Inflammatory macrophage treated with lipopolysaccharide for 1 hour (primary cell): ENCODE data around the gene ZKSCAN8.
A peak's percentile ranks its signal among the peaks of the same experiment; 100 is the strongest.

Experiments
- DNase-seq, 2 donors: peaks; one replicate each; pipeline ENCODE4 v3.0.0-alpha.2; 2020 to 2022

ZKSCAN8 gene

DNA sequence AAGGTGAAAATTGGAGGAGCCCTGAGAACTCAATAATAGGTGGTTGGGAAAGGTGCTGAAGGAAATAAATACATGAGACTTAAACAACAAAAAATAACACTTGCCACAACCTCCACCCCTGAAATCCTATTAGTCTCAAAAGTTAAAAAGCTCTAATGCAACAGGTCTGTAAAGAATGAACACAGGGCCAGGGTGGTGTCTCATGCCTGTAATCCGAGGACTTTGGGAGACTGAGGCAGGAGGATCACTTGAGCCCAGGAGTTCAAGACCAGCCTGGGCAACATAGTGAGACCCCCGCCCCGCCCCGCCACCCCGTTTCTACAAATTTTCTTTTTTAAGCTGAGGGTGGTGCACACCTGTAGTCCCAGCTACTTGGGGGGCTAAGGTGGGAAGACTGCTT, 1.1 kb upstream of the ZKSCAN8 start:
- no peak for DNase-seq

GRCh38 chr6:28142446-28142845, 763 bp downstream of the ZKSCAN8 start:
- peak; percentile 23 to 43 for DNase-seq

- no peak for DNase-seq
Measured at GRCh38 chr6:28145231-28145630, 3.5 kb downstream of the ZKSCAN8 start.

DNA sequence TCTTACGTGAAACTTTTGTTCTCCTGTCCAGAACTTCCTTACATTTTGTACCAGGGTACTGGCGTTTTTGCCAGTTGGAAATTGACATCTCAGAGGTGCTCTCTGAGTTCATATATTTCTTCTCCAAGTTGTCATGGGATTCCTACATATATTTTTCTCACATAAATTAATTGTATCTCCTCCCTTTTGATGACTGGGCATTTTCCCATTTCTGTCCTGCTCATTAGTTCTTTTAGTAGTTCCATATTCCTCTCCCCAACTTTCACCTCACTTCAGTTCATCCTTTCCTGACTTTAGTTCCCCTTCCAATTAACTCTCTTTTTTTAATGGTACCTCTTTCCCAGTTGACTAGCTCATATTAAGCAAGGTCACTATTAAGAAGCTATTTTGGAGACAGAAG, 10.8 kb downstream of the ZKSCAN8 start:
- no peak for DNase-seq

DNA sequence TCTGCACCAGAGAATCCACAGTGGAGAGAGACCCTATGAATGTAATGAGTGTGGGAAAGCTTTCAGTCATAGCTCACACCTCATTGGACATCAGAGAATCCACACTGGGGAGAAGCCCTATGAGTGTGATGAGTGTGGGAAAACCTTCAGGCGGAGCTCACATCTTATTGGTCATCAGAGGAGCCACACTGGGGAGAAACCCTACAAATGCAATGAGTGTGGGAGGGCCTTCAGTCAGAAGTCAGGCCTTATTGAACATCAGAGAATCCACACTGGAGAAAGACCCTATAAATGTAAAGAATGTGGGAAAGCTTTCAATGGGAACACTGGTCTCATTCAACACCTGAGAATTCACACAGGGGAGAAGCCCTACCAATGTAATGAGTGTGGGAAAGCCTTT, 11.9 kb downstream of the ZKSCAN8 start:
- DNase-seq, result no peak

- DNase-seq, result no peak
Measured at GRCh38 chr6:28154357-28154756, 12.7 kb downstream of the ZKSCAN8 start.

DNA sequence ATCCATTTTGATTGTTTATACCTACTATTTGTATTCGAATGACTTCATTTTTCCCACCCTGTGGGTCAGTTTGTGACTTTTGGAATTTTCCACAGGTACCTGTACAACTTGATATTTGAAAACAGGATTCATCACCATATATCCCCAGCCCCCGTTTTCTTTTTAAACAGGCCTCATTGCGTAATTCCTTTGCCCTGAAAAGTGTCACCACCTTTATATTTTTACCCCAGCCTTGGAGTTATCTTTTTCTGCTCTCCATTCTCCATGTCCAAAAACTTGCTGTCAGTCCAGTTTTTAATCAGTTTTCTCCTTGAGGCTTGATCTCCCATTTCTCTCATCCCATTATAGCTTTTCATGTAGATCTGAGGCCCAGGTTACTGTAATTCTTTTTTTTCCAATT, 16.6 kb downstream of the ZKSCAN8 start:
- no peak for DNase-seq

GRCh38 chr6:28159029-28159607, 17.4 kb downstream of the ZKSCAN8 start:
- DNase-seq, result no peak

DNA sequence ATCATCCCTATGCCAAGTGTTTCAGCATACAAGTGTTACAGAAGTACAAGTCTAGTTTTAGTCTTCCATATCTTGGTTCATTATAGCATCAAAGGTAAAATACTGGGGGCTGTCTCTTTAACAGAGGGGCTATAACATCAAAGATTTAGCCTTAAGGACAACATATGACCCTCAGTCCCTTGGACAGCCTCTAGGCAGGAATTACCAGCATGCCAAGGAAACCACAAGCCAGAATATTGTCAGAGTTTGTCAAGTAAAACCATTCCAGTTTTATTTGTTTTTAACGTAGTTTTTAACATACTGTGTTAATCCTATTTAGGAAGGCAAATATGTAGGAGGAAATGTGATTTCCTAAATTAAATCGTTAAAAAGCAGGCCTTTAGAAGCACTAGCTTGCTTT, 18.6 kb downstream of the ZKSCAN8 start:
- DNase-seq, result no peak

DNA sequence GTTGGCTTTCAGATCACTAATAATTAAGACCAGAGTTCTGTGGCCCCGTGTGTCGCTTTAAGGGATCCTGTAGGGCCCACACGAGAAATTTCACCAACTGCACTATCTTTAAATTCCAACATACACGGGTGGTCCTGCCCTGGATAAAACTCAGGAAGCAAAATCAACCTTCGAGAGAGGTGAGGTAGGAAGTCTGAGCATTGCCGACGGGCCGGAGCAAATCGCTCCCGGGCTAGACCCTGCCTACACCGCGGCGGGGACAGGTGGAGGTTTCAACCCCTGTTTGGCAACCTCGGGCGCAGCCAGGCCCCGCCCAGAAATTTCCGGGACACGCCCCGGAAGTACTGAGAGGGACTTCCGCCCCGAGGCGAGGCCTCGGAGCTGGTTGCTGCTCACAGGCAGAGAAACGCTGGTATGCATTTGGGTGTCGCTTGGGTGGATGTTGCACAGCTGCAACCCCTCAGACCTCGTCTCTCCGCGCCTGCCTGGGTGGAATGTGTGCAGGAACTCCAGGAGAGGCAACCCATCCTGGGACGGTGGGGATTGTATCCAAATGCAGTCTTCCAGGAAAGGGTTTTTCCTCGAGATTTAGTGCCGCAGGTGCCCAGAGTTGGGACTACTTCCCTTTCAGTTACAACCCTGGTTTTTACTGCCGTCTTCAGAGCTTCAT, 19.9 kb downstream of the ZKSCAN8 start:
- peak; percentile 57 to 84 for DNase-seq

GRCh38 chr6:28165563-28165962, 23.9 kb downstream of the ZKSCAN8 start:
- DNase-seq, result no peak

DNA sequence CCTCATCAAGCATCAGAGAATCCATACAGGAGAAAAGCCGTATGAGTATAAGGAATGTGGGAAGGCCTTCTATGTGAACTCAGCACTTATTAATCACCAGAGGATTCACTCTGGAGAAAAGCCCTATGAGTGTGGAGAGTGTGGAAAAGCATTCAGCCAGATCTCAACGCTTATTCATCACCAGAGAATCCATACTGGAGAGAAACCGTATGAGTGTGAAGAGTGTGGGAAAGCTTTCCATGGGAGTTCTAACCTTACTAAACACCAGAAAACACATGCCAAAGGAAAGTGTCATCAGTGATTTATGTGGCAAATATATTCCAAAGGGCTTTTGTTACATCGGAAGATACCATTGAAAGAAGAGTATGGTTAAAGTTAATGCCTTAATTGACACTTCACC, 25.4 kb downstream of the ZKSCAN8 start:
- DNase-seq, result no peak

DNA sequence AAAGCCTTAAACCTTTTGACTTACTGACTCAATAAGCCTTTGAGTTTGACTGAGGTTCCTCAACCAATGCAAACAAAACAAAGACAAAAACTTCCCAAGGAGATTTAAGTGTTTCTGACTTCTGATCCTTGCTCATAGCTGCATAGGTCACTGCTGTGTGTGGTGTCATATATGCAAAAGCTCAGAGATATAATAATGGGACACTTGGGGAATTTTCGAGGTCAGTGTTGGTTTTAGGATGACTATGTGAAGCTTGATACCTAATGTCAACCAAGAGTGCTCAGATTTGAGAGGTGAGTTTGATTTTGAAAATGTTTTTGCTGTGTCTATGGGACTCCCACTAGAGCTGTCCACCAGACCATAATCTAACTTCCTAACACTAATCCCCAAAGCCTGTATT, 26.2 kb downstream of the ZKSCAN8 start:
- no peak for DNase-seq

DNA sequence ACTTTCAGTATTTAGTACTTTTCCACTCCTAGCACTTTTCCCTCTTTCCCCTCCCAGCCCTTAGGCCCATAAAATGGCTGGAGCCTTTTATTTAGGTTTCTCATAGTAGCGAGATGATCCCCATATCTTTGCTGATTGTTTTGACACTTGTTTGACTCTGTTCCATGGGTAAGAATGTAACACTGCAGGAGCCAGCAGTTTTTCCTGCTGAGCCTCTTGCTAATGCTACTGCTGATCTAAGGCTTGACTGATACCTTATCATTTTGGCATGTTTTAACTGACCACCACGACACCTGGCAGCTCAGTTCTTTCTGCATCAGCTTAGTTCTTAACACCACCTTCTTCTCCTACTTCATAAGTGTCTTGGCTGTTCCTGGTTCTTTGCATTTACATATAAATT, 29.6 kb downstream of the ZKSCAN8 start:
- DNase-seq, result no peak

DNA sequence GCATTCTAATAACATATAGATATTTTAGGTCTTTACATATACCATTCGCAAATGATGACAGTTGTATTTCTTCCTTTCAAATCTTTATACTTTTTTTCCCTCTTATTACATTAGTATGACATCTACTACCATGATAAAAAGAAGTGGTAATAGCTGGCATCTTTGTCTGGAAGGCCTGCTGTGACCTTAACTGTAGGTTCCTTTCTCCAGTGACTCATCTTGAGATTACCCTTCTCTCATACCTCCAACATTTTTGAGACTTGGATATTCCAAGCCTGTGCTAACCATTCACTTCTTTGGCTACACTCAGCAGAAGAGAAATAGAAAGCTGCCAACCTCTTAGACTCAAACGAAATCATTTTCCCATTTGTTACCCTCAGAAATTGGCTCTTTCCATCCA, 30.3 kb downstream of the ZKSCAN8 start:
- no peak for DNase-seq

- no peak for DNase-seq
Measured at GRCh38 chr6:28176373-28176772, 34.7 kb downstream of the ZKSCAN8 start.

DNA sequence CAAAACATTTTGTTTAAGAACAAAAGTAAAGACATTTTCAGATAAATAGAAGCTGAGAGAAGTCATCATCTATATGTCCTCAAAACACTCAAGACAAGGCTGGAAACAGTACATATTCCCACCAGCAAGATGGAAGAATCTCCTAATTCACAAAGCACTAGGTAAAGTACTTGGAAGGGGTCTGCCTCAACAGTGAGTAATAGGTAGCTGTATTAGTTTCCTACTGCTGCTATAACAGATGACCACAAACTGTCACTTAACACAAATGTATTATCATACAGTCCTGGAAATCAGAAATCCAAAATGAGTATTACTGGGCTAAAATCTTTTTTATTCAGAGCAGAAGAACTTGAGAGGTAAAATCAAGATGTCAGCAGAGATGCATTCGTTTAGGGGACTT, 40.6 kb downstream of the ZKSCAN8 start:
- no peak for DNase-seq

DNA sequence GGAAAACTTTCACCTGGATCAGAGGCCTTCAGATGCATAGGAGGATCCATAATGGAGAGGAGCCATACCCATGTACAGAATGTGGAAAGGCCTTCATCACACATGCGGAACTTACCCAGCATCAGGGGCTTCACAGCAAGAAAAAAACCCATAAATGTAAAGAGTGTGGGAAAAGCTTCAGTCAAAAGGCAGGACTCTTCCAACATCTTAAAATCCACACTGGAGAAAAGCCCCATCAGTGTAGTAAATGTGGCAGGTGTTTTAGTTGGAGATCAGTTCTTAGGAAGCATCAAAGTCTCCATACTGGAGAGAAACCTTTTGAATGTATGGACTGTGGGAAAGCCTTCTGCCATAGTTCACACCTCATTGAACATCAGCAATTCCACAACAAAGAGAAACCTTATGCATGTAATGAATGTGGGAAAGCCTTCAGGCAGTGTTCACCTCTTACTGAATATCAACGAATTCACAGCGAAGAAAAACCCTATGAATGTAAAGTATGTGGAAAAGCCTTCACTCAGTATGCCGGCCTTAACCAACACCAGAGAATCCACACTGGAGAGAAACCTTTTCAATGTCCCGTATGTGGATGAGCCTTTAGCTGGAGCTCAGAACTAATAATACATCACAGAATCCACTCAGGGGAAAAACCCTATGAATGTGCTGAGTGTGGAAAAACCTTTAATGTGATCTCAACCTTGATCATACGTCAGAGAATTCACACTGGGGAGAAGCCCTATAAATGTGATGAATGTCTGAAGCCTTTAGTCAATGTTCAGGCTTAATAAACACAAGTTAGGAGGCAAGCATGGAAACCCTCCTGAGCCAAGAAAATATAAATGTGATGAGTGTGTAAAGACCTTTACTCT, 46.7 kb downstream of the ZKSCAN8 start:
- DNase-seq, result no peak

DNA sequence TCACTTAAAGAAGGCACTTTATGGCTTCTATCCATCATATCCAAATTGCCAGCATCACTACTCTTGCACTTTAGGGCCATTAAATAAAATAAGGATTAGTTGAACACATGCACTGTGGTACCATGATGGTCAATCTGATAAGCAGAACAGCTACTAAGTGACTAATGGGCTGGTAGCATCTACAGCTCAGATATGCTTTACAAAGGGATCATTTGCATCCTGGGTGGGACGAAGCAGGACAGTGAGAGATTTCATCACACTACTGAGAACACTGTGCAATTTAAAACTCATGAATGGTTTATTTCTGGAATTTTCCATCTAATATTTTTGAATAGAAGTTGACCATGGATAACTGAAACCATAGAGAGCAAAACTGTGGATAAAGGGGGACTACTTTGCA, 58.3 kb downstream of the ZKSCAN8 start:
- DNase-seq, result no peak

DNA sequence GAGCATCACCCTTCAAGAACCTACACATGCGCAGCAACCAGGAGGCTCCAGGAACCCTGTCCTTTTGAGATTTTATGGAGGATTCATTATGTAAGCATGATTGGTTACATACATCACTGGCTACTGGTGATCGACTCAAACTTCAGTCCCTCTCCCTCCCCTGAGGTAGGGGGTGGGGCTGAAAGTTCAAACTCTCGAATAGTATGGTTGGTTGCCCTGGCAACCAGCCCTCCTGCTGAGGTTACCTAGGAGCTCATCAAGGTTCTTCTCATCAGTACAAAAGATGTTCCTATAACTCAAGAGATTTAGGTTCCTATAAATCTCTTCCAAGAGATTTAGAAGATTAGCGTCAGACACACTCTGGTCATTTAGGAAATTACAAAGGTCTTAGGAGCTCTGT, 61.5 kb downstream of the ZKSCAN8 start:
- DNase-seq, result no peak

- DNase-seq, result peak in 1 of 2 donors; percentile 28
Measured at GRCh38 chr6:28205879-28206278, 64.2 kb downstream of the ZKSCAN8 start.

DNA sequence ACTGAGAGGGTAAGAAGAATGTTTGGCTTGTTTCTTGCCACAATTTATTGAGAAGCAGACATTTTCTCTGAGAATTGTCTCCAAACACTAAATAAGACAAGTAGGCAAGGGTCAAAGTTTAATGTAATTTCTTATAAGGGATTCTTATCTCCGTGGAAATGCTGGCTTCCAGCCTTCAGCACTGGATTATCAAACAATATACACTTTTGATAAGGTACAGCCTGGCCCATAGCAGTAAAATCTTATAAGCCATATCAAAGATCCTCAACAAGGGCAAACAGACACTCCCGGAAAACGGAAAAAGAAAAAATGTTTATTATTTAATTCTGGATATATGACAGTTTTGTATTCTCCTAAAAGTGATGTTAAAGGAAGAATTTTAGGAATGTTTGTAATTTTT, 64.8 kb downstream of the ZKSCAN8 start:
- DNase-seq, result no peak

- peak; percentile 36 to 48 for DNase-seq
Measured at GRCh38 chr6:28206928-28207509, 65.3 kb downstream of the ZKSCAN8 start.
